ENCODE data around the gene PLIN4.

DNA sequence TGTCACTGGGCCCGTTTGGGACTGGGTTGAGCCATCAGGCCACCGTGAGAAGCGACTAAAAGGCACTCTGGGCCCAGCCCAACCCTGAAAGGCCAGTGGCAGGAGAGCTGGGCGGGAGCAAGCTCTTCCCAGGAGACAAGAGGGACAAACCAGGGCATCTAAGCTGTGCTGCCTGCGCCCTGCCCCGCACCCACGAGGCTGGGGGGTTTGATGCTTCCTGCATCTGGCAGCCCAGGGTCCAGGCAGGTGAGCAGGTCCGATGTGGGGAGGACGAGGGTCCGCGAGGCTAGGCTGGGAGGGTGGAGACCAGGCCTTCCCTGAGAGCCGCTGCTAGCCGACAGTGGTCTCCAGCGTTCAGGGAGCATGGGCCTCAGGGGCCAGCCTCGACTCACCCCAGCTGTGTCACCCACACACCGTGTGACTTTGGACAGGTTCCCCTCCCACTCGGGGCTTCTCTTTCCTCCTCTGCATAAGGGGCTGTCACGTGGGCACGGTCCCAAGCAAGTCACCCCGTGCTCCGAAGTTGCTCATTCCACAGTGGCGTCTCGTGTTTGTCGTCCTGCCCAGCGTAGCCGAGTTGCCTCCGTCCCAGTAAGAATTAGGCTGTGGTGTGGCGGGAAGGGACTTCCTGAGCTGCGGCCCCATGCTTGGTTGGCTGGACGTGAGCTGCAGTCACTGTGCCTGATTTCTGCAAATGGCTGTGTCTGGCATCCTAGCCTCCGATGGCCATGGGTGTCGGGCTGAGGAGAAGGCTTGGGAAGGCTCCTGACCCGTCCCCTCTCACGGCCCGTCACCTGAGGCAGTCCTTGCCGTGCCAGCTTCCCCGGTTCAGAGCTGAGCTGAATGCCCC is 15.8 kb downstream of the PLIN4 start:
- TF ChIP-seq, protein P1, sequence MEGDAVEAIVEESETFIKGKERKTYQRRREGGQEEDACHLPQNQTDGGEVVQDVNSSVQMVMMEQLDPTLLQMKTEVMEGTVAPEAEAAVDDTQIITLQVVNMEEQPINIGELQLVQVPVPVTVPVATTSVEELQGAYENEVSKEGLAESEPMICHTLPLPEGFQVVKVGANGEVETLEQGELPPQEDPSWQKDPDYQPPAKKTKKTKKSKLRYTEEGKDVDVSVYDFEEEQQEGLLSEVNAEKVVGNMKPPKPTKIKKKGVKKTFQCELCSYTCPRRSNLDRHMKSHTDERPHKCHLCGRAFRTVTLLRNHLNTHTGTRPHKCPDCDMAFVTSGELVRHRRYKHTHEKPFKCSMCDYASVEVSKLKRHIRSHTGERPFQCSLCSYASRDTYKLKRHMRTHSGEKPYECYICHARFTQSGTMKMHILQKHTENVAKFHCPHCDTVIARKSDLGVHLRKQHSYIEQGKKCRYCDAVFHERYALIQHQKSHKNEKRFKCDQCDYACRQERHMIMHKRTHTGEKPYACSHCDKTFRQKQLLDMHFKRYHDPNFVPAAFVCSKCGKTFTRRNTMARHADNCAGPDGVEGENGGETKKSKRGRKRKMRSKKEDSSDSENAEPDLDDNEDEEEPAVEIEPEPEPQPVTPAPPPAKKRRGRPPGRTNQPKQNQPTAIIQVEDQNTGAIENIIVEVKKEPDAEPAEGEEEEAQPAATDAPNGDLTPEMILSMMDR (IDR thresholded peaks at IDR 0.05): no peak
- no peak for TF ChIP-seq POLR2A (IDR thresholded peaks at IDR 0.05)
- no peak for TF ChIP-seq POLR2AphosphoS5 (IDR thresholded peaks at IDR 0.05; ENCODE audit: insufficient read depth in 1 of 2, low read depth in 1 of 2)

All from vagina (tissue), 2 donors.